AG08395 (cell line): ENCODE measurements around the gene SEC11A.
A peak's percentile ranks its signal among the peaks of the same experiment; 100 is the strongest.
"Not testable (repeated sequence)": the region's sequence is repeated elsewhere in the genome, so short reads cannot be mapped to it uniquely, and the experiment has no call there.

ENCODE experiments used
- DNase-seq: peaks from one replicate; pipeline ENCODE4 v3.0.0; 2012; ENCODE audit warnings: mixed read lengths, low spot score

SEC11A gene

GRCh38 chr15:84737005-84737404 is 21.1 kb upstream of the SEC11A start:
- DNase-seq: no peak

GRCh38 chr15:84736375-84736774 is 20.4 kb upstream of the SEC11A start:
- no peak for DNase-seq

GRCh38 chr15:84735480-84736061 is 19.6 kb upstream of the SEC11A start:
- not testable (repeated sequence) for DNase-seq

GRCh38 chr15:84734794-84735479 is 19.0 kb upstream of the SEC11A start:
- no peak for DNase-seq

GRCh38 chr15:84731774-84732173 is 15.8 kb upstream of the SEC11A start:
- DNase-seq: peak; percentile 80

GRCh38 chr15:84727429-84727828 is 11.5 kb upstream of the SEC11A start:
- no peak for DNase-seq

GRCh38 chr15:84725001-84725491 is 9.1 kb upstream of the SEC11A start:
- DNase-seq: peak; percentile 40

GRCh38 chr15:84722628-84723027 is 6.7 kb upstream of the SEC11A start:
- DNase-seq: no peak

GRCh38 chr15:84721371-84721770 is 5.4 kb upstream of the SEC11A start:
- no peak for DNase-seq

GRCh38 chr15:84715441-84716035 is 401 bp downstream of the SEC11A start:
- no peak for DNase-seq

GRCh38 chr15:84714821-84715220 is 1.1 kb downstream of the SEC11A start:
- no peak for DNase-seq

GRCh38 chr15:84714372-84714771 is 1.6 kb downstream of the SEC11A start:
- no peak for DNase-seq

- DNase-seq: no peak
These were observed 12.1 kb downstream of the SEC11A start for GRCh38 chr15:84703808-84704207.

GRCh38 chr15:84702961-84703482 is 12.9 kb downstream of the SEC11A start:
- peak; percentile 49 for DNase-seq

GRCh38 chr15:84699538-84700191 is 16.3 kb downstream of the SEC11A start:
- DNase-seq: no peak

- DNase-seq: no peak
These were observed 18.5 kb downstream of the SEC11A start for GRCh38 chr15:84697236-84697990.

- DNase-seq: no peak
These were observed 19.2 kb downstream of the SEC11A start for GRCh38 chr15:84696757-84697156.

GRCh38 chr15:84690342-84690741 is 25.6 kb downstream of the SEC11A start:
- no peak for DNase-seq

GRCh38 chr15:84689858-84690257 is 26.1 kb downstream of the SEC11A start:
- DNase-seq: no peak

- not testable (repeated sequence) for DNase-seq
These were observed 29.5 kb downstream of the SEC11A start for GRCh38 chr15:84686446-84686845.

- peak; percentile 55 for DNase-seq
These were observed 30.6 kb downstream of the SEC11A start for GRCh38 chr15:84685304-84685703.

- DNase-seq: no peak
These were observed 31.8 kb downstream of the SEC11A start for GRCh38 chr15:84684092-84684491.
